K562 (cell line): Measurements from ENCODE around the gene TRIP6. TPM values are rescaled to one million over a fixed set of nuclear protein-coding genes. Genes with fewer than 3 reads are reported as not detected.

Experiments
- BHLHE40 ChIP-seq: IDR thresholded peaks from 2 replicates; pipeline ENCODE4 v1.6.1; 2011; ENCODE audit warnings: low read length, improper control_type of control experiment
- CBX8 ChIP-seq: fragments of 200-600 bp; sonication (generic); IDR thresholded peaks from 2 replicates; pipeline ENCODE4 v1.6.1; 2012; ENCODE audit warnings: borderline replicate concordance, mixed run types, low read depth, mild to moderate bottlenecking, moderate library complexity, mixed read lengths, low read length, control low read depth, inconsistent platforms; ENCODE audit not compliant: poor library complexity, severe bottlenecking; ENCODE audit errors: extremely low read depth
- EGR1 ChIP-seq: fragments of 450-650 bp; conservative IDR thresholded peaks from 2 replicates; pipeline ENCODE4 v1.6.1; 2017; ENCODE audit warnings: mild to moderate bottlenecking
- JUND ChIP-seq, 2 experiments: IDR thresholded peaks; 2 replicates in 1 of 2; 3 replicates in 1 of 2; pipeline ENCODE4 v1.6.1; 2011; ENCODE audit warnings: borderline replicate concordance in 2 of 2, low read depth in 2 of 2, low read length in 2 of 2, improper control_type of control experiment in 1 of 2, missing biosample characterization in 1 of 2, missing genetic modification characterization in 1 of 2, missing genetic modification reagents in 1 of 2
- KDM2B ChIP-seq: fragments of 250-450 bp; sonication (Bioruptor Pico); IDR thresholded peaks from 2 replicates; pipeline ENCODE4 v1.8.0; 2021; ENCODE audit warnings: mild to moderate bottlenecking, moderate library complexity
- MAFF ChIP-seq: IDR thresholded peaks from 2 replicates; pipeline ENCODE4 v1.6.1; 2012; ENCODE audit warnings: low read length, improper control_type of control experiment
- MXI1 ChIP-seq: IDR thresholded peaks from 2 replicates; pipeline ENCODE4 v1.6.1; 2011; ENCODE audit warnings: low read depth, mild to moderate bottlenecking, improper control_type of control experiment, low read length
- MYBL2 ChIP-seq, 2 experiments: fragments of 450-650 bp in 1 of 2; sonication (generic) in 1 of 2; formaldehyde crosslinking in 1 of 2; IDR thresholded peaks; 2 replicates each; pipeline versions ENCODE4 v1.6.1 to v1.8.1; 2017 to 2022; ENCODE audit warnings: borderline replicate concordance in 1 of 2, inconsistent platforms in 1 of 2, low read depth in 1 of 2, mild to moderate bottlenecking in 1 of 2, missing genetic modification reagents in 1 of 2, moderate library complexity in 1 of 2
- NONO ChIP-seq, 2 experiments: fragments of 200-400 bp in 1 of 2; fragments of 450-650 bp in 1 of 2; formaldehyde crosslinking in 1 of 2; IDR thresholded peaks; 2 replicates each; pipeline ENCODE4 v1.6.1; 2017; ENCODE audit warnings: low read depth in 2 of 2, mild to moderate bottlenecking in 2 of 2, moderate library complexity in 2 of 2, low read length in 1 of 2
- NR4A1 ChIP-seq, 2 experiments: fragments of 250-450 bp in 1 of 2; fragments of 450-650 bp in 1 of 2; sonication (Bioruptor Pico) in 1 of 2; IDR thresholded peaks; 2 replicates each; pipeline versions ENCODE4 v1.4.0 to v1.6.1; 2016 to 2020; ENCODE audit warnings: mild to moderate bottlenecking in 2 of 2, missing compliant biosample characterization in 1 of 2, missing genetic modification characterization in 1 of 2, moderate library complexity in 1 of 2
- PHTF2 ChIP-seq: fragments of 250-450 bp; sonication (Bioruptor Pico); IDR thresholded peaks from 2 replicates; pipeline ENCODE4 v1.5.0; 2021; ENCODE audit warnings: mild to moderate bottlenecking
- POLR2B ChIP-seq: fragments of 450-650 bp; IDR thresholded peaks from 2 replicates; pipeline ENCODE4 v1.6.1; 2018; ENCODE audit warnings: low read depth; ENCODE audit not compliant: partially characterized antibody
- POLR2G ChIP-seq: fragments of 200-400 bp; formaldehyde crosslinking; IDR thresholded peaks from 2 replicates; pipeline ENCODE4 v1.6.1; 2017; ENCODE audit warnings: low read depth, mild to moderate bottlenecking, antibody characterized with exemption, low read length, moderate library complexity
- SNRNP70 ChIP-seq: fragments of 200-400 bp; formaldehyde crosslinking; optimal IDR thresholded peaks from 2 replicates; pipeline ENCODE3; 2017; ENCODE audit warnings: low read depth, low read length
- TBP ChIP-seq: optimal IDR thresholded peaks from 2 replicates; pipeline ENCODE3; 2011; ENCODE audit warnings: low read depth, low read length, improper control_type of control experiment
- ZBTB17 ChIP-seq: fragments of 450-650 bp; formaldehyde crosslinking; IDR thresholded peaks from 2 replicates; pipeline ENCODE4 v1.4.0; 2020; ENCODE audit warnings: mild to moderate bottlenecking
- ZNF354B ChIP-seq: fragments of 250-450 bp; sonication (Bioruptor Pico); IDR thresholded peaks from 2 replicates; pipeline ENCODE4 v1.4.0; 2020
- ZNF583 ChIP-seq: fragments of 250-450 bp; sonication (Bioruptor Pico); IDR thresholded peaks from 2 replicates; pipeline ENCODE4 v1.4.0; 2020
- ZNF830 ChIP-seq: fragments of 250-450 bp; sonication (Bioruptor Pico); IDR thresholded peaks from 2 replicates; pipeline ENCODE4 v1.5.0; 2021; ENCODE audit warnings: mild to moderate bottlenecking
- polyA plus RNA-seq, 8 experiments: library from polyadenylated mRNA; depleted of rRNA in 4 of 8; stranded (reverse) in 5 of 8; unstranded in 3 of 8; fragments of >200 nt; fragmentation: Nextera tagmentation in 2 of 8; fragmentation: Illumina TruSeq in 1 of 8; extraction: Ambion mirVana in 2 of 8; extraction: Trizol in 1 of 8; gene quantifications; 2 replicates each; pipeline versions ENCODE4 v1.2.1 to v1.2.3, GENCODE V29; 2011 to 2014; ENCODE audit warnings: inconsistent platforms in 1 of 8, missing spikeins in 1 of 8
- total RNA-seq, 7 experiments: library from RNA; depleted of rRNA in 6 of 7; stranded (reverse); fragments of >200 nt in 6 of 7; fragmentation: Illumina TruSeq in 2 of 7; extraction: Trizol in 2 of 7; gene quantifications; 2 replicates each; pipeline versions ENCODE4 v1.2.1 to v1.2.3, GENCODE V29; 2011 to 2021; ENCODE audit warnings: low replicate concordance in 1 of 7
- TF ChIP-seq, protein P1 (sequence below), 2 experiments: fragments of 200-800 bp in 1 of 2; sonication (Bioruptor generic) in 1 of 2; sonication (generic) in 1 of 2; formaldehyde crosslinking in 1 of 2; IDR thresholded peaks in 1 of 2; conservative IDR thresholded peaks in 1 of 2; 2 replicates each; pipeline versions ENCODE4 v1.5.0 to v1.6.1; 2016 to 2020; ENCODE audit warnings: missing compliant biosample characterization in 1 of 2, missing genetic modification characterization in 1 of 2, missing genetic modification reagents in 1 of 2
- TF ChIP-seq, protein P2 (sequence below): fragments of 250-450 bp; sonication (Bioruptor Pico); IDR thresholded peaks from 2 replicates; pipeline ENCODE4 v1.5.0; 2020; ENCODE audit warnings: mild to moderate bottlenecking, borderline replicate concordance

TRIP6 gene
- total and polyA plus RNA-seq, 9 of the 15 experiments (the other 6 are each of a cell fraction or from before 2014, with no cell fraction given) = 5.9 to 141 (median 54.0) TPM

DNA sequence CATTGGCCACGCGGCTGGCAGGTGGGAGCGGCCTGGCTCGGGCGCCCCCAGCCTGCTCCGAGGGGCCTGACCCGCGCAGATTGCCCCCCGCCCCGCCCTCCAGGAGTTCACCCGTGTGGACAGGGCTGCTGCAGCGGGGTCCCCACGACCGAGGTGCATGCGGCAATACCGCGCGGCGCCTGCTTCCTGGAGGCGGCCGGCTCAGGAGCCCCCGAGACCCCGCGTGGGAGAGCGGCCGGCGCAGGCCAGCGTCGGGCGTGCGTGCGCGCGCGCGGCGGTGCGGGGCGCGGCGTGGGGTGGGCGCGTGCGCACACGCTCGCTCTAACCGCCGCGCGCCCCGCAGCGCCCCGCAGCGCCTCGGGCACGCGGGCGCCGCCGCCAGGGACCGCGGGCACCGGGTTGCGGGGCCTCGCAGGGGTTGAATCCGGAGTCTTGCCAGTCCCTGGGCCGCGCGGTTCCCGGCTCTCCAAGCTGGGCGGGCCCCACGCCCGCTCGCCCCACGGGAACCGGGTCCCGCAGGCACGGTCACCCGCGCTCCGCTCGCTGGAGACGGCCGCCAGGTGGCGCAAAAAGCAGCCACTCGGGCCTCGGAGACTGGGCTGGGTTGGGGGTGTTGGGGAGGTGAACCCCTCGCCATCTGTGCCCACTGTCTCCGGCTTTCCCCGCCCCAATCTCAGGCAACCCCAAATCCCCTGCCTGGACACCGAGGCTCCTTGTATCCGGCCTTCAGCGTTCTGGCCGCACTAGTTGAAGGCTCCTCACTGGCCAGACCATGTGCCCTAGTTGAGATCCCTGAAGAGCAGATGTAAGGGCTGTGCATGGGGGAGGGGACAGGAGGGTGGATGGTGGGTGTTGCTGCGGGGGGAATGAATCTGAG, 29.8 kb downstream of the TRIP6 start (continued):
- no peak for TF ChIP-seq NR4A1 (CRISPR knock-in tag; IDR thresholded peaks at IDR 0.05)
- TF ChIP-seq NR4A1 (tag; IDR thresholded peaks at IDR 0.05) = no peak
- TF ChIP-seq ZBTB17 = no peak
- peak; percentile 59; the same call in 1 of the 2 replicates for TF ChIP-seq KDM2B
- no peak for TF ChIP-seq CBX8
- TF ChIP-seq PHTF2 (CRISPR knock-in tag) = no peak
- TF ChIP-seq TBP = peak; percentile 3
- 0 out of 2 replicates have a peak, but pooled peaks have one; percentile 17 for TF ChIP-seq ZNF583 (CRISPR knock-in tag)
- no peak for TF ChIP-seq MYBL2 (IDR thresholded peaks at IDR 0.05; ENCODE audit: low read depth)
- TF ChIP-seq MYBL2 (CRISPR knock-in tag; IDR thresholded peaks at IDR 0.05; ENCODE audit: borderline replicate concordance) = no peak
- TF ChIP-seq POLR2G = peak; percentile 64; the same call in 1 of the 2 replicates
- TF ChIP-seq, protein P1, sequence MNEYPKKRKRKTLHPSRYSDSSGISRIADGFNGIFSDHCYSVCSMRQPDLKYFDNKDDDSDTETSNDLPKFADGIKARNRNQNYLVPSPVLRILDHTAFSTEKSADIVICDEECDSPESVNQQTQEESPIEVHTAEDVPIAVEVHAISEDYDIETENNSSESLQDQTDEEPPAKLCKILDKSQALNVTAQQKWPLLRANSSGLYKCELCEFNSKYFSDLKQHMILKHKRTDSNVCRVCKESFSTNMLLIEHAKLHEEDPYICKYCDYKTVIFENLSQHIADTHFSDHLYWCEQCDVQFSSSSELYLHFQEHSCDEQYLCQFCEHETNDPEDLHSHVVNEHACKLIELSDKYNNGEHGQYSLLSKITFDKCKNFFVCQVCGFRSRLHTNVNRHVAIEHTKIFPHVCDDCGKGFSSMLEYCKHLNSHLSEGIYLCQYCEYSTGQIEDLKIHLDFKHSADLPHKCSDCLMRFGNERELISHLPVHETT (CRISPR knock-in tag; conservative IDR thresholded peaks at IDR 0.05 in 1 of 2, IDR thresholded peaks at IDR 0.05 in 1 of 2) = no peak
- no peak for TF ChIP-seq MXI1
- TF ChIP-seq ZNF830 = no peak
- TF ChIP-seq BHLHE40 = peak; percentile 27; the same call in 1 of the 2 replicates
- no peak for TF ChIP-seq MAFF
- TF ChIP-seq, protein P2, sequence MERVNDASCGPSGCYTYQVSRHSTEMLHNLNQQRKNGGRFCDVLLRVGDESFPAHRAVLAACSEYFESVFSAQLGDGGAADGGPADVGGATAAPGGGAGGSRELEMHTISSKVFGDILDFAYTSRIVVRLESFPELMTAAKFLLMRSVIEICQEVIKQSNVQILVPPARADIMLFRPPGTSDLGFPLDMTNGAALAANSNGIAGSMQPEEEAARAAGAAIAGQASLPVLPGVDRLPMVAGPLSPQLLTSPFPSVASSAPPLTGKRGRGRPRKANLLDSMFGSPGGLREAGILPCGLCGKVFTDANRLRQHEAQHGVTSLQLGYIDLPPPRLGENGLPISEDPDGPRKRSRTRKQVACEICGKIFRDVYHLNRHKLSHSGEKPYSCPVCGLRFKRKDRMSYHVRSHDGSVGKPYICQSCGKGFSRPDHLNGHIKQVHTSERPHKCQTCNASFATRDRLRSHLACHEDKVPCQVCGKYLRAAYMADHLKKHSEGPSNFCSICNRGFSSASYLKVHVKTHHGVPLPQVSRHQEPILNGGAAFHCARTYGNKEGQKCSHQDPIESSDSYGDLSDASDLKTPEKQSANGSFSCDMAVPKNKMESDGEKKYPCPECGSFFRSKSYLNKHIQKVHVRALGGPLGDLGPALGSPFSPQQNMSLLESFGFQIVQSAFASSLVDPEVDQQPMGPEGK (CRISPR knock-in tag) = no peak
- peak; percentile 13 for TF ChIP-seq POLR2B
- no peak for TF ChIP-seq EGR1
- TF ChIP-seq ZNF354B (CRISPR knock-in tag) = no peak
- no peak for TF ChIP-seq SNRNP70
- TF ChIP-seq JUND (IDR thresholded peaks at IDR 0.05; ENCODE audit: borderline replicate concordance, low read depth, low read length) = no peak
- no peak for TF ChIP-seq JUND (tag; IDR thresholded peaks at IDR 0.05; ENCODE audit: borderline replicate concordance, low read depth, low read length)
- TF ChIP-seq NONO (IDR thresholded peaks at IDR 0.05; ENCODE audit: low read depth in 2 of 2, low read length in 1 of 2) = no peak
